Measurements from ENCODE around the gene EPB41L5. TPM values are rescaled to one million over a fixed set of nuclear protein-coding genes. Genes with fewer than 3 reads are reported as not detected.

Gene EPB41L5
- total RNA-seq, 2 experiments from 2014 or later, result 5.6 to 14.1 TPM

- peak overlapping the region; percentile 20 for H3K27ac ChIP-seq (ENCODE audit: low read depth, low read length, poor library complexity, severe bottlenecking)
- H2AFZ ChIP-seq (ENCODE audit: low read length), result peak overlapping the region; percentile 86
- TF ChIP-seq EZH2phosphoT487 (IDR thresholded peaks at IDR 0.05; ENCODE audit: borderline replicate concordance, low read depth, low read length), result no peak
- TF ChIP-seq, protein P1, sequence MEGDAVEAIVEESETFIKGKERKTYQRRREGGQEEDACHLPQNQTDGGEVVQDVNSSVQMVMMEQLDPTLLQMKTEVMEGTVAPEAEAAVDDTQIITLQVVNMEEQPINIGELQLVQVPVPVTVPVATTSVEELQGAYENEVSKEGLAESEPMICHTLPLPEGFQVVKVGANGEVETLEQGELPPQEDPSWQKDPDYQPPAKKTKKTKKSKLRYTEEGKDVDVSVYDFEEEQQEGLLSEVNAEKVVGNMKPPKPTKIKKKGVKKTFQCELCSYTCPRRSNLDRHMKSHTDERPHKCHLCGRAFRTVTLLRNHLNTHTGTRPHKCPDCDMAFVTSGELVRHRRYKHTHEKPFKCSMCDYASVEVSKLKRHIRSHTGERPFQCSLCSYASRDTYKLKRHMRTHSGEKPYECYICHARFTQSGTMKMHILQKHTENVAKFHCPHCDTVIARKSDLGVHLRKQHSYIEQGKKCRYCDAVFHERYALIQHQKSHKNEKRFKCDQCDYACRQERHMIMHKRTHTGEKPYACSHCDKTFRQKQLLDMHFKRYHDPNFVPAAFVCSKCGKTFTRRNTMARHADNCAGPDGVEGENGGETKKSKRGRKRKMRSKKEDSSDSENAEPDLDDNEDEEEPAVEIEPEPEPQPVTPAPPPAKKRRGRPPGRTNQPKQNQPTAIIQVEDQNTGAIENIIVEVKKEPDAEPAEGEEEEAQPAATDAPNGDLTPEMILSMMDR (conservative IDR thresholded peaks at IDR 0.05; ENCODE audit: low read length), result peak; percentile 65
- peaks cover 12% of the 10 kb centered on the region; the same call in 1 of the 2 replicates for H3K79me2 ChIP-seq (ENCODE audit: insufficient read depth, low read depth, low read length)
- intact Hi-C loops (cut with micrococcal nuclease; ENCODE audit: unreplicated experiment), result no loop called here
- POLR2A ChIA-PET, result no interaction called here
- CTCF ChIA-PET (ENCODE audit: unreplicated experiment), result no interaction called here
- no peaks in the 10 kb centered on the region for H3K9me2 ChIP-seq (ENCODE audit: insufficient read depth, low read length)
- no TSS peak for BruUV-seq (replicated peaks)
- no peaks in the 10 kb centered on the region for H4K20me1 ChIP-seq (ENCODE audit: insufficient read depth, low read length)
- H3K9me3 ChIP-seq (ENCODE audit: low read length), result no peaks in the 10 kb centered on the region
- H3K4me3 ChIP-seq (ENCODE audit: low read depth, low read length, poor library complexity, severe bottlenecking), result peak overlapping the region; percentile 5
- H3K36me3 ChIP-seq (ENCODE audit: insufficient read depth, low read length), result no peaks in the 10 kb centered on the region
- peak overlapping the region; percentile 33 for H3K4me2 ChIP-seq (ENCODE audit: low read length)
- peak; percentile 55 for DNase-seq (ENCODE audit: low spot score)
- H3K4me1 ChIP-seq (ENCODE audit: insufficient read depth, low read length, poor library complexity, severe bottlenecking), result peaks cover 51% of the 10 kb centered on the region
Observed at GRCh38 chr2:120182019-120182560, 169.2 kb downstream of the EPB41L5 start.

DNA sequence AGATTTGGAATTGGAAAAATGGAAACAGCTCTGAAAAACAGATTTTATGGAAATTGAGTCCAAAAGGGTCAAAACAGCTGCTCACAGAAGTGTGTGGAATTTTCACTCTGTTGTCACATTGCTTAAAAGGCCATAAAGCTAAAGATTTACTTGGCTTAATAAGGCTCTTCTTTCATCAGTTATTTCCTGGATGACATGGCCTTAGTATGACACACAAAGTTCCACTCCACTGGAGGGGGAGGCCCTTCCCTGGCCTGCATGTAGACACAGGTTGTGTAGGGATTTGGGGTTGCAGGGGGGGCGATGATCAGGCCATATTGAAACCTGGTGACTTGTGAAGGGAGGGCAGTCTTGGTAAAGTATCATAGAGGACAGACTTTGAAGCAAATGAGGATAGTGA is 176.3 kb downstream of the EPB41L5 start:
- no peak overlapping the region for H3K4me3 ChIP-seq (ENCODE audit: low read depth, low read length, poor library complexity, severe bottlenecking)
- ChIA-PET CTCF (ENCODE audit: unreplicated experiment) (interaction anchor here (1.2 kb wide), 1 partner anchor 13 kb away, joined by 3 read pairs; no protein-coding TSS in a partner anchor), POLR2A (no interaction called here)
- no peak for TF ChIP-seq EZH2phosphoT487 (IDR thresholded peaks at IDR 0.05; ENCODE audit: borderline replicate concordance, low read depth, low read length)
- TF ChIP-seq, protein P1 (conservative IDR thresholded peaks at IDR 0.05; ENCODE audit: low read length), result no peak
- H3K79me2 ChIP-seq (ENCODE audit: insufficient read depth, low read depth, low read length), result no peaks in the 10 kb centered on the region
- no TSS peak for BruUV-seq (replicated peaks)
- no peaks in the 10 kb centered on the region for H3K36me3 ChIP-seq (ENCODE audit: insufficient read depth, low read length)
- no peaks in the 10 kb centered on the region for H3K9me2 ChIP-seq (ENCODE audit: insufficient read depth, low read length)
- 0 out of 2 replicates have a peak, but pooled peaks cover 8% of the 10 kb centered on the region for H3K9me3 ChIP-seq (ENCODE audit: low read length)
- no peak overlapping the region for H3K27ac ChIP-seq (ENCODE audit: low read depth, low read length, poor library complexity, severe bottlenecking)
- intact Hi-C loops (cut with micrococcal nuclease; ENCODE audit: unreplicated experiment), result no loop called here
- H3K4me2 ChIP-seq (ENCODE audit: low read length), result no peak overlapping the region
- no peak for DNase-seq (ENCODE audit: low spot score)
- H3K4me1 ChIP-seq (ENCODE audit: insufficient read depth, low read length, poor library complexity, severe bottlenecking), result no peaks in the 10 kb centered on the region
- no peak overlapping the region for H2AFZ ChIP-seq (ENCODE audit: low read length)
- no peaks in the 10 kb centered on the region for H4K20me1 ChIP-seq (ENCODE audit: insufficient read depth, low read length)

DNA sequence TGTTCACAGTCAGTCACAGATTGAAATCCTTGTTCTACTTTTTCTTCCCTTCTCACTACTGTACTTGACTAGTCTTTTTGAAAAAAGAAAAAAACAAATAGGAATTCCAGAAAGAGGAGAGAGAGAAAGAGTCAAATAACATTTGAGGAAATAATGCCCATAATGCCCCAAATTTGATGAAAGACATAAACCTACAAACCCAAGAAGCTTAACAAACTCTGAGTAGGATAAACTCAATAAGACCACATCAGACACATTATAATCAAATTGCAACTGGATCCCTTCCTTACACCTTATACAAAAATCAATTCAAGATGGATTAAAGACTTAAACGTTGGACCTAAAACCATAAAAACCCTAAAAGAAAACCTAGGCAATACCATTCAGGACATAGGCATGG is 179.4 kb downstream of the EPB41L5 start:
- H3K27ac ChIP-seq (ENCODE audit: low read depth, low read length, poor library complexity, severe bottlenecking), result no peak overlapping the region
- no TSS peak for BruUV-seq (replicated peaks)
- no peaks in the 10 kb centered on the region for H4K20me1 ChIP-seq (ENCODE audit: insufficient read depth, low read length)
- no peaks in the 10 kb centered on the region for H3K36me3 ChIP-seq (ENCODE audit: insufficient read depth, low read length)
- no peak for DNase-seq (ENCODE audit: low spot score)
- intact Hi-C loops (cut with micrococcal nuclease; ENCODE audit: unreplicated experiment), result no loop called here
- no peak for TF ChIP-seq EZH2phosphoT487 (IDR thresholded peaks at IDR 0.05; ENCODE audit: borderline replicate concordance, low read depth, low read length)
- TF ChIP-seq, protein P1 (conservative IDR thresholded peaks at IDR 0.05; ENCODE audit: low read length), result no peak
- H3K9me3 ChIP-seq (ENCODE audit: low read length), result 0 out of 2 replicates have a peak, but pooled peaks cover 8% of the 10 kb centered on the region
- POLR2A ChIA-PET, result no interaction called here
- H2AFZ ChIP-seq (ENCODE audit: low read length), result no peak overlapping the region
- no peak overlapping the region for H3K4me2 ChIP-seq (ENCODE audit: low read length)
- CTCF ChIA-PET (ENCODE audit: unreplicated experiment), result no interaction called here
- H3K4me1 ChIP-seq (ENCODE audit: insufficient read depth, low read length, poor library complexity, severe bottlenecking), result no peaks in the 10 kb centered on the region
- H3K79me2 ChIP-seq (ENCODE audit: insufficient read depth, low read depth, low read length), result no peaks in the 10 kb centered on the region
- no peaks in the 10 kb centered on the region for H3K9me2 ChIP-seq (ENCODE audit: insufficient read depth, low read length)
- H3K4me3 ChIP-seq (ENCODE audit: low read depth, low read length, poor library complexity, severe bottlenecking), result no peak overlapping the region
